WTC11 (cell line): ENCODE data around the gene ACSF2. TPM values are rescaled to one million over a fixed set of nuclear protein-coding genes. Genes with fewer than 3 reads are reported as not detected.

Experiments used
- ATAC-seq: fragments of 200-7000 bp; cut with Tn5 transposase; 2 replicates; pipeline ENCODE4 v1.10.0; 2021; ENCODE audit warnings: mild to moderate bottlenecking, moderate library complexity
- CTCF ChIA-PET: fragments of 300-600 bp; sonication (Branson Sonifier 250); formaldehyde crosslinking; loops from one replicate; lab custom pipeline; 2021; ENCODE audit warnings: antibody characterized with exemption; lab: Charles Lee
- POLR2A ChIA-PET: fragments of 350-600 bp; sonication (Branson Sonifier 250); formaldehyde crosslinking; loops from one replicate; lab custom pipeline; 2021; ENCODE audit warnings: antibody characterized with exemption; lab: Charles Lee
- DNase-seq: peaks from one replicate; pipeline ENCODE4 v3.0.0; 2021; ENCODE audit warnings: low spot score
- H3K27ac Mint-ChIP-seq: 2 replicates; pipeline ENCODE4 v1.8.0; 2021; ENCODE audit warnings: mixed read lengths
- H3K27me3 Mint-ChIP-seq: 2 replicates; pipeline ENCODE4 v1.8.0; 2021; ENCODE audit warnings: low read depth, mild to moderate bottlenecking, moderate library complexity, mixed read lengths
- H3K36me3 Mint-ChIP-seq: 2 replicates; pipeline ENCODE4 v1.8.0; 2021; ENCODE audit warnings: mixed read lengths
- H3K4me1 Mint-ChIP-seq: 2 replicates; pipeline ENCODE4 v1.8.0; 2022; ENCODE audit warnings: mixed read lengths
- H3K4me3 Mint-ChIP-seq: 2 replicates; pipeline ENCODE4 v1.8.0; 2021; ENCODE audit warnings: mild to moderate bottlenecking, moderate library complexity, mixed read lengths
- H3K9me3 Mint-ChIP-seq: 2 replicates; pipeline ENCODE4 v1.8.0; 2021; ENCODE audit warnings: mixed read lengths
- ATF1 ChIP-seq: sonication (generic); formaldehyde crosslinking; IDR thresholded peaks from 2 replicates; pipeline ENCODE4 v1.8.1; 2023; ENCODE audit warnings: mild to moderate bottlenecking, moderate library complexity, missing genetic modification reagents
- E2F5 ChIP-seq: sonication (generic); formaldehyde crosslinking; IDR thresholded peaks from 2 replicates; pipeline ENCODE4 v1.8.1; 2022; ENCODE audit warnings: mild to moderate bottlenecking, moderate library complexity, missing genetic modification reagents
- ELF4 ChIP-seq: sonication (generic); formaldehyde crosslinking; IDR thresholded peaks from 2 replicates; pipeline ENCODE4 v1.8.1; 2022; ENCODE audit warnings: low read depth, mild to moderate bottlenecking, moderate library complexity, missing genetic modification reagents
- EMX1 ChIP-seq: fragments of 250-450 bp; sonication (Bioruptor Pico); IDR thresholded peaks from 2 replicates; pipeline ENCODE4 v1.8.0; 2021; ENCODE audit warnings: mild to moderate bottlenecking
- FOXJ3 ChIP-seq: sonication (generic); formaldehyde crosslinking; IDR thresholded peaks from 2 replicates; pipeline ENCODE4 v1.9.0; 2021; ENCODE audit warnings: missing genetic modification reagents, mild to moderate bottlenecking, borderline replicate concordance
- FOXP1 ChIP-seq: sonication (generic); formaldehyde crosslinking; IDR thresholded peaks from 2 replicates; pipeline ENCODE4 v1.8.0; 2022; ENCODE audit warnings: missing genetic modification reagents, mild to moderate bottlenecking, moderate library complexity, borderline replicate concordance
- GABPB1 ChIP-seq: sonication (generic); formaldehyde crosslinking; IDR thresholded peaks from 2 replicates; pipeline ENCODE4 v1.8.1; 2023; ENCODE audit warnings: mild to moderate bottlenecking, missing genetic modification reagents
- KAT7 ChIP-seq: sonication (generic); formaldehyde crosslinking; IDR thresholded peaks from 2 replicates; pipeline ENCODE4 v1.8.1; 2023; ENCODE audit warnings: missing genetic modification reagents, mild to moderate bottlenecking, borderline replicate concordance
- MYBL2 ChIP-seq: sonication (generic); formaldehyde crosslinking; IDR thresholded peaks from 2 replicates; pipeline ENCODE4 v1.8.1; 2023; ENCODE audit warnings: mild to moderate bottlenecking, moderate library complexity, missing genetic modification reagents
- NFATC4 ChIP-seq: fragments of 250-450 bp; sonication (Bioruptor Pico); IDR thresholded peaks from 2 replicates; pipeline ENCODE4 v1.9.0; 2021; ENCODE audit warnings: mild to moderate bottlenecking
- NR2C2 ChIP-seq: sonication (generic); formaldehyde crosslinking; IDR thresholded peaks from 2 replicates; pipeline ENCODE4 v1.8.0; 2022; ENCODE audit warnings: mild to moderate bottlenecking, missing genetic modification reagents
- SMAD4 ChIP-seq: sonication (generic); formaldehyde crosslinking; IDR thresholded peaks from 2 replicates; pipeline ENCODE4 v1.8.0; 2022; ENCODE audit warnings: mild to moderate bottlenecking, missing genetic modification reagents
- STAT6 ChIP-seq: sonication (generic); formaldehyde crosslinking; conservative IDR thresholded peaks from 2 replicates; pipeline ENCODE4 v1.8.1; 2023; ENCODE audit warnings: mild to moderate bottlenecking, low read depth, missing genetic modification reagents, moderate library complexity
- ZNF121 ChIP-seq: sonication (generic); formaldehyde crosslinking; IDR thresholded peaks from 2 replicates; pipeline ENCODE4 v1.8.0; 2023; ENCODE audit warnings: missing genetic modification reagents
- ZNF263 ChIP-seq: sonication (generic); formaldehyde crosslinking; IDR thresholded peaks from 2 replicates; pipeline ENCODE4 v1.8.1; 2022; ENCODE audit warnings: low read depth, mild to moderate bottlenecking, moderate library complexity, missing genetic modification reagents
- ZNF317 ChIP-seq: sonication (generic); formaldehyde crosslinking; IDR thresholded peaks from 2 replicates; pipeline ENCODE4 v1.8.1; 2023; ENCODE audit warnings: low read depth, mild to moderate bottlenecking, moderate library complexity, missing genetic modification reagents, borderline replicate concordance
- ZNF423 ChIP-seq: fragments of 250-450 bp; sonication (Bioruptor Pico); IDR thresholded peaks from 2 replicates; pipeline ENCODE4 v2.1.2; 2022; ENCODE audit warnings: mild to moderate bottlenecking, moderate library complexity
- total RNA-seq: library from RNA; stranded (reverse); gene quantifications from 3 replicates; pipeline ENCODE4 v1.2.3, GENCODE V29; 2021
- TF ChIP-seq, protein P1 (sequence below): sonication (generic); formaldehyde crosslinking; conservative IDR thresholded peaks from 2 replicates; pipeline ENCODE4 v1.8.1; 2022; ENCODE audit warnings: mild to moderate bottlenecking, missing genetic modification reagents

The ACSF2 gene
- total RNA-seq, 1 experiment from 2014 or later = 19.9 TPM

- Mint-ChIP-seq H3K36me3 (peaks cover 85% of the 10 kb centered on the region), H3K27me3 (no peaks in the 10 kb centered on the region; the same call in 1 of the 2 replicates)
- ATAC-seq (no peak), DNase-seq (no peak)
- POLR2A ChIA-PET = no interaction called here
- TF ChIP-seq ELF4 (CRISPR knock-in tag) = no peak
- no peak for TF ChIP-seq NR2C2 (CRISPR knock-in tag)
- no peak for TF ChIP-seq KAT7 (CRISPR knock-in tag)
- no peak for TF ChIP-seq ZNF263 (CRISPR knock-in tag)
- TF ChIP-seq E2F5 (CRISPR knock-in tag) = no peak
- no peak for TF ChIP-seq ZNF317 (CRISPR knock-in tag)
- TF ChIP-seq SMAD4 (CRISPR knock-in tag) = no peak
- TF ChIP-seq EMX1 (CRISPR knock-in tag) = no peak
- no peak for TF ChIP-seq FOXP1 (CRISPR knock-in tag)
- TF ChIP-seq ZNF423 (CRISPR knock-in tag) = no peak
- no peak for TF ChIP-seq FOXJ3 (CRISPR knock-in tag)
- TF ChIP-seq, all 79 proteins: peak for 0
- Mint-ChIP-seq H3K27ac (no peak overlapping the region), H3K9me3 (no peaks in the 10 kb centered on the region), H3K4me3 (no peak overlapping the region), H3K4me1 (no peaks in the 10 kb centered on the region)
- CTCF ChIA-PET = interaction anchor here (1.5 to 1.8 kb wide), 2 partner anchors 8 to 27 kb away, joined by 5 read pairs; partner anchors contain the start of gene LRRC59
These were observed 36.5 kb upstream of the ACSF2 start for GRCh38 chr17:50389534-50389933.

GRCh38 chr17:50392621-50393020, 33.4 kb upstream of the ACSF2 start:
- TF ChIP-seq FOXJ3 (CRISPR knock-in tag) (no peak), ZNF263 (CRISPR knock-in tag) (no peak), ZNF121 (CRISPR knock-in tag) (no peak), STAT6 (CRISPR knock-in tag) (no peak), EMX1 (CRISPR knock-in tag) (no peak), MYBL2 (CRISPR knock-in tag) (no peak)
- POLR2A ChIA-PET = no interaction called here
- Mint-ChIP-seq H3K4me3 (no peak overlapping the region), H3K4me1 (peaks cover 7% of the 10 kb centered on the region), H3K9me3 (no peaks in the 10 kb centered on the region), H3K27me3 (no peaks in the 10 kb centered on the region; the same call in 1 of the 2 replicates), H3K36me3 (peaks cover 65% of the 10 kb centered on the region), H3K27ac (no peak overlapping the region)
- DNase-seq = no peak
- no peak for ATAC-seq
- CTCF ChIA-PET = interaction anchor here (0.6 kb wide), 1 partner anchor 299 kb away, joined by 3 read pairs; no protein-coding TSS in a partner anchor

- H3K27me3 Mint-ChIP-seq = peaks cover 3% of the 10 kb centered on the region; the same call in 1 of the 2 replicates
- ChIA-PET POLR2A (no interaction called here), CTCF (no interaction called here)
- H3K27ac Mint-ChIP-seq = no peak overlapping the region
- ATAC-seq (no peak), DNase-seq (no peak)
- H3K4me1 Mint-ChIP-seq = peaks cover 10% of the 10 kb centered on the region
- no peak overlapping the region for H3K4me3 Mint-ChIP-seq
- H3K9me3 Mint-ChIP-seq = peaks cover 4% of the 10 kb centered on the region
- H3K36me3 Mint-ChIP-seq = peaks cover 58% of the 10 kb centered on the region
- no peak for TF ChIP-seq ELF4 (CRISPR knock-in tag)
- TF ChIP-seq ATF1 (CRISPR knock-in tag) = no peak
- TF ChIP-seq NFATC4 (CRISPR knock-in tag) = no peak
These were observed 32.3 kb upstream of the ACSF2 start for GRCh38 chr17:50393700-50394099.

GRCh38 chr17:50394711-50395110, 31.3 kb upstream of the ACSF2 start:
- Mint-ChIP-seq H3K36me3 (peaks cover 59% of the 10 kb centered on the region), H3K27ac (no peak overlapping the region), H3K4me3 (no peak overlapping the region), H3K27me3 (peaks cover 3% of the 10 kb centered on the region; the same call in 1 of the 2 replicates)
- DNase-seq = no peak
- ATAC-seq = no peak
- TF ChIP-seq GABPB1 (CRISPR knock-in tag) (no peak), KAT7 (CRISPR knock-in tag) (no peak), NFATC4 (CRISPR knock-in tag) (no peak)
- TF ChIP-seq, protein P1, sequence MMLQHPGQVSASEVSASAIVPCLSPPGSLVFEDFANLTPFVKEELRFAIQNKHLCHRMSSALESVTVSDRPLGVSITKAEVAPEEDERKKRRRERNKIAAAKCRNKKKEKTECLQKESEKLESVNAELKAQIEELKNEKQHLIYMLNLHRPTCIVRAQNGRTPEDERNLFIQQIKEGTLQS = no peak
- TF ChIP-seq, all 79 proteins: peak for 0
- Mint-ChIP-seq H3K9me3 (peaks cover 12% of the 10 kb centered on the region), H3K4me1 (peaks cover 10% of the 10 kb centered on the region)
- POLR2A ChIA-PET = no interaction called here
- CTCF ChIA-PET = no interaction called here
